Adrenal gland (tissue), 12 donors: ENCODE data around the gene GPR158. TPM values are rescaled to one million over a fixed set of nuclear protein-coding genes. Genes with fewer than 3 reads are reported as not detected.
"Not testable (repeated sequence)": the region's sequence is repeated elsewhere in the genome, so short reads cannot be mapped to it uniquely, and the experiment has no call there.

Experiments
- DNase-seq, 7 donors: peaks; one replicate each; pipeline ENCODE4 v3.0.0-alpha.2; 2019 to 2020
- H3K27ac ChIP-seq, 5 donors: fragments of 200-600 bp; sonication (generic) in 4 of 5; 1 replicate in 3 of 5; 2 replicates in 2 of 5; pipeline versions ENCODE4 v1.5.1 to v1.8.0; 2016 to 2020; ENCODE audit warnings: mild to moderate bottlenecking in 1 of 5
- H3K27me3 ChIP-seq: fragments of 200-600 bp; 2 replicates; pipeline ENCODE4 v1.8.0; 2021
- H3K36me3 ChIP-seq, 2 donors: fragments of 200-600 bp; replicated peaks in 1 of 2; 1 replicate in 1 of 2; 2 replicates in 1 of 2; pipeline versions ENCODE4 v1.5.1 to v1.8.0; 2018 to 2022
- H3K4me1 ChIP-seq, 2 donors: fragments of 200-600 bp; replicated peaks in 1 of 2; 1 replicate in 1 of 2; 2 replicates in 1 of 2; pipeline versions ENCODE4 v1.5.1 to v1.8.0; 2018 to 2021
- H3K4me3 ChIP-seq, 4 donors: fragments of 200-600 bp; sonication (generic) in 3 of 4; one replicate each; pipeline ENCODE4 v1.5.1; 2016 to 2018
- H3K9me3 ChIP-seq, 3 donors: fragments of 200-600 bp; sonication (generic) in 1 of 3; replicated peaks in 1 of 3; 1 replicate in 2 of 3; 2 replicates in 1 of 3; pipeline versions ENCODE4 v1.5.1 to v1.8.0; 2016 to 2021
- CTCF ChIP-seq, 6 experiments: fragments of 450-650 bp in 4 of 6; fragments of 200-600 bp in 2 of 6; sonication (generic) in 1 of 6; IDR thresholded peaks; 1 replicate in 5 of 6; 2 replicates in 1 of 6; pipeline versions ENCODE4 v1.5.1 to v1.8.0; 2016 to 2021; ENCODE audit warnings: antibody characterized with exemption in 6 of 6, mild to moderate bottlenecking in 2 of 6, moderate library complexity in 1 of 6
- POLR2A ChIP-seq, 2 donors: fragments of 450-650 bp; IDR thresholded peaks; one replicate each; pipeline ENCODE4 v1.6.1; 2017; ENCODE audit warnings: antibody characterized with exemption in 2 of 2, mild to moderate bottlenecking in 2 of 2, moderate library complexity in 1 of 2
- WGBS, 4 donors: extraction: QIAGEN DNeasy Blood & Tissue Kit in 2 of 4; methylation state at CpG; one replicate each; pipeline versions ENCODE4 v1.1.5 to v1.1.7; 2013 to 2017; 5-methylcytosine and 5-hydroxymethylcytosine counted together
- intact Hi-C, 2 donors: fragments of 100-400 bp; cut with DNase I; formaldehyde crosslinking; loops; one replicate each; pipeline versions ENCODE4 v1.14.1 to v1.15.0; 2022 to 2023
- polyA plus RNA-seq, 3 donors: library from polyadenylated mRNA; stranded (reverse); fragments of 200-250 nt in 2 of 3; fragments of 350-450 nt in 1 of 3; fragmentation: Illumina TruSeq in 1 of 3; extraction: RNeasy Lipid Tissue Mini Kit (QIAGEN cat#74804) in 1 of 3; gene quantifications; one replicate each; pipeline ENCODE4 v1.2.3, GENCODE V29; 2013 to 2014
- total RNA-seq, 9 donors: library from RNA; depleted of rRNA in 4 of 9; stranded (reverse); fragments of >200 nt in 4 of 9; fragments of 120-200 nt in 1 of 9; fragmentation: NEBNext Ultra II Directional in 1 of 9; extraction: Animal tissue kit (Norgen Biotek cat#: 25700) in 1 of 9; gene quantifications; one replicate each; pipeline versions ENCODE4 v1.1.0 to v1.2.4, GENCODE V29; 2013 to 2023
- donor health status: healthy with polysubstance abuse.
- donor health status: Bipolar disorder and iron deficiency.
- donor health status: DM: yes; HTN: yes; CAD: no.
- donor health status: DM: no; HTN: no; CAD: no.
- donor health status: DM: no; HTN: no; CAD: no.
- donor health status: DM: yes; HTN: yes; CAD: no.

GPR158 gene
- total and polyA plus RNA-seq, 12 donors, result 0.04 to 2.5 (median 0.94) TPM; not detected in 2

DNA sequence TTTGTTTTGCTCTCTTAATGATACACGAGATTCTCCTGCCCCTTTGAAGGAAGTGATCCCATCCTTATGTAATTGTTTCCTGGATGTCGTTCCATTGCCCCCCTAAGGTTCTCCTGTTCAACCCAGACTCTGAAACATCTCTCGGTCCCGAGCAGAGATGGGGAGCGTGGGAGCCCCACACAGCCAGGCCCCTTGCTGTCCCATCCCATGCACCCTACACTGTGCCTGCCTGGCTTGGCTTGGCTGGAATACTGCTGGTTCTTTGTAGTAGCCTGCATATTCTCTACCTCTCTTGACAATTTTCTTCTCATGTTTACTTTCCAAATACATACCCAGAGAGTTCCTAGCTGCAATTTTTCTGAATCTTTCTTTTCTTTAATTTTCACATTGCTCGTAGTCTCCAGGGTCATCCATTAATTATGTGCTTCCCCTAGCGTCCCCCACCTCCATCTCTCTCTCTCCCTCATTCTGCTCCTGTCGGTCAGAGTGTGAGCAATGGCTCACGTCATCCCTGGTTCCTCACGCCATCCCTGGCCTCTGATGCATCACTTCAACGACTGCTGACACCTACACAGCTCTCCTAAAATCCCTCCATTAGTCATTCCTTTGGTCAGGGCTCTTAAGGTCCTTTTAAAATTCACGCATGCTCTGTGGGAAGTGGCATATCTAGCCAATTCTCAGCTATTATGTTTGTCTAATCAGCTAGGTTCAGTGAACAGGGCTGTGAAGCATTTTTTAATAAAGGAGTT is 32.5 kb upstream of the GPR158 start:
- no peak overlapping the region for H3K27ac ChIP-seq
- WGBS, 4 donors, result 46 to 52% (median 48%) methylated on average over 12 of the region's 12 CpGs
- no peaks in the 10 kb centered on the region for H3K9me3 ChIP-seq
- H3K27me3 ChIP-seq, result no peaks in the 10 kb centered on the region
- intact Hi-C loops, result no loop called here
- no peaks in the 10 kb centered on the region for H3K4me1 ChIP-seq
- no peak overlapping the region for H3K4me3 ChIP-seq
- H3K36me3 ChIP-seq, result no peaks in the 10 kb centered on the region
- no peak for TF ChIP-seq CTCF (IDR thresholded peaks at IDR 0.05)
- no peak for TF ChIP-seq POLR2A (IDR thresholded peaks at IDR 0.05)
- DNase-seq, result no peak

DNA sequence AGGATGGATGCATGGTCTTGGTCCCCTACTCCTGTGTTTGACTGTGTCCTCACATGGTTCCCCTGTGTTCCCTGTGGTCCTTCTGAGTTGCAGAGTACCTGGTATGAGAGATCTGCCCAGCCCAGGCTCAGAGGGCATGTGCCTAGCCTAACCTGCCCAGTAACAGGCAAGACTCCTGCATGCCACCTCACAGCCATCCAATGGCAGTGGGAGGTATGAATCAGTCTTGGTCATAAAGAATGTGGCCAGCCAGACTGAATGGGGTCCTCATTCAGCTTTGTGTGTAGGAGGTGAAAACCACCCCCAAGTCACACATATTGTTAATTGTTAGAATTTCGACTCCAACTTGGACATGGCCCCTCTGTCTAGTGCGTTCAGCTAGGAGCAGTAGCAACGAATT is 17.2 kb upstream of the GPR158 start:
- no peak for DNase-seq
- Histone ChIP-seq H3K9me3 (no peaks in the 10 kb centered on the region), H3K36me3 (no peaks in the 10 kb centered on the region), H3K4me1 (no peaks in the 10 kb centered on the region), H3K27ac (no peak overlapping the region), H3K27me3 (no peaks in the 10 kb centered on the region), H3K4me3 (no peak overlapping the region)
- TF ChIP-seq CTCF (IDR thresholded peaks at IDR 0.05) (no peak), POLR2A (IDR thresholded peaks at IDR 0.05) (no peak)
- intact Hi-C loops, result no loop called here
- 61 to 70% (median 62%) methylated on average over 3 of the region's 3 CpGs for WGBS, 4 donors

DNA sequence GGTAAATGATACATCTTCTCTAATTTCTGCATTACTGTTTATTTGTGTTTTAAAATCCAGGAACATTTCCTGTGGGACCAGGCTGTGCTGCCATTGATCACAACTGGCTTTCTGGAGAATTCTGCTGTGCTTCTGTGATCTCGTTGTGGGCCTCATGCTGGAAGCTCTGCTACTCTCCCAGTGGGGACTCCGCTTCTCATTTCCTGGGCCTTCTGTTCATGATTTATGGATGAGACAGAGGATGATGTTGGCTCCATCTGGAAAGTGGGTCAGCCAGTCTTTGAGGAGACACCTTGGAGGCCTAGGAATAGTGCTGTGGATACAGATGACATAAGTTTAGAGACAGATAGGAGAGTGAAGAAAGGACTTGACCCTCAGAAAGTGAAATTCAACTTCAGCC is 15.2 kb upstream of the GPR158 start:
- WGBS, 4 donors, result 61 to 80% (median 69%) methylated on average over 2 of the region's 2 CpGs
- intact Hi-C loops, result no loop called here
- Histone ChIP-seq H3K9me3 (no peaks in the 10 kb centered on the region), H3K27me3 (no peaks in the 10 kb centered on the region), H3K36me3 (no peaks in the 10 kb centered on the region), H3K27ac (no peak overlapping the region), H3K4me3 (no peak overlapping the region), H3K4me1 (no peaks in the 10 kb centered on the region)
- DNase-seq, result no peak
- TF ChIP-seq CTCF (IDR thresholded peaks at IDR 0.05) (no peak), POLR2A (IDR thresholded peaks at IDR 0.05) (no peak)

DNA sequence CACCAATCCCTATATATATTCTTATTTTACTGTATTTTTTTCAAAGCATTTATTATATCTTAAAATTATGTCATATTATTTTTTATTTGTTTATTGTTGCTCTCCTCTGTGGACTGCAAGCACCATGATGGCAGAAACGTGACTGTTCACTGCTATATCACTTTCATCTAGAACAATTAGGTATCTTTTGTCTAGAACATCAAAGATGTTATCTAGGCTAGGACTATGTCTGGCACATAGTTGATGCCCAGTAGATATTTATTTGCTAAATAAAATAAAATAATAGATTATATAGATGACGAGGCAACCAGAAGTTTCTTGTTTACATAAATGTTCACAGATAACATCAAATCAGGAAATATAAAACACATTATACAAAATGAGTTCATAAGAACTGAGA is 12.4 kb upstream of the GPR158 start:
- Histone ChIP-seq H3K9me3 (no peaks in the 10 kb centered on the region), H3K27me3 (no peaks in the 10 kb centered on the region), H3K4me3 (no peak overlapping the region), H3K4me1 (no peaks in the 10 kb centered on the region), H3K36me3 (no peaks in the 10 kb centered on the region), H3K27ac (no peak overlapping the region)
- no peak for DNase-seq
- 46 to 63% (median 55%) methylated on average over 2 of the region's 2 CpGs for WGBS, 4 donors
- TF ChIP-seq CTCF (IDR thresholded peaks at IDR 0.05) (no peak), POLR2A (IDR thresholded peaks at IDR 0.05) (no peak)
- intact Hi-C loops, result no loop called here

DNA sequence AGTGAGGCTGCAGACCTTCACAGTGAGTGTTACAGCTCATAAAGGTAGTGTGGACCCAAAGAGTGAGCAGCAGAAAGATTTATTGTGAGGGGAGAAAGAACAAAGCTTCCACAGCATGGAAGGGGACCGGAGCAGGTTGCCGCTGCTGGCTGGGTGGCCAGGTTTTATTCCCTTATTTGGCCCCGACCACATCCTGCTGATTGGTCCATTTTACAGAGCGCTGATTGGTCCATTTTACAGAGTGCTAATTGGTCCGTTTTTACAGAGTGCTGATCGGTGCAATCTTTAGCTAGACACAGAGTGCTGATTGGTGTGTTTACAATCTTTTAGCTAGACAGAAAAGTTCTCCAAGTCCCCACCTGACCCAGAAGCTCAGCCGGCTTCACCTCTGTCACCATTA is 11.3 kb upstream of the GPR158 start:
- H3K27me3 ChIP-seq, H3K36me3 ChIP-seq, H3K4me3 ChIP-seq, intact Hi-C loops, H3K27ac ChIP-seq, DNase-seq, H3K9me3 ChIP-seq, H3K4me1 ChIP-seq: not testable (repeated sequence)
- WGBS, 4 donors, result 84 to 89% (median 86%) methylated on average over 7 of the region's 7 CpGs
